Muscle of leg (tissue), 11 donors: ENCODE measurements around the gene HBM. TPM values are rescaled to one million over a fixed set of nuclear protein-coding genes. Genes with fewer than 3 reads are reported as not detected.
"Not testable (repeated sequence)": the region's sequence is repeated elsewhere in the genome, so short reads cannot be mapped to it uniquely, and the experiment has no call there.

Source experiments
- DNase-seq: peaks from one replicate; pipeline ENCODE4 v3.0.0; 2013
- H3K27ac ChIP-seq: one replicate; pipeline ENCODE4 v1.5.1; 2013; ENCODE audit warnings: mild to moderate bottlenecking, low read length, control low read depth
- H3K27me3 ChIP-seq: one replicate; pipeline ENCODE4 v1.6.1; 2013; ENCODE audit warnings: low read length; ENCODE audit not compliant: control insufficient read depth, insufficient read depth
- H3K36me3 ChIP-seq: one replicate; pipeline ENCODE4 v1.6.1; 2013; ENCODE audit warnings: low read length; ENCODE audit not compliant: control insufficient read depth, insufficient read depth
- H3K4me1 ChIP-seq: one replicate; pipeline ENCODE4 v1.6.1; 2013; ENCODE audit warnings: low read length; ENCODE audit not compliant: control insufficient read depth, insufficient read depth
- H3K4me3 ChIP-seq: one replicate; pipeline ENCODE4 v1.5.1; 2013; ENCODE audit warnings: low read length, control low read depth
- H3K9me3 ChIP-seq: replicated peaks from 2 replicates; pipeline ENCODE4 v1.6.1; 2013; ENCODE audit warnings: low read depth, low read length; ENCODE audit not compliant: control insufficient read depth
- WGBS: methylation state at CpG from one replicate; pipeline ENCODE4 v1.1.5; 2013; ENCODE audit warnings: missing lambda C conversion rate; ENCODE audit not compliant: insufficient coverage; 5-methylcytosine and 5-hydroxymethylcytosine counted together
- polyA plus RNA-seq, 8 donors: library from polyadenylated mRNA; unstranded; fragments of 120-200 nt; gene quantifications; one replicate each; pipeline versions ENCODE4 v1.2.1 to v1.2.3, GENCODE V29; 2013; ENCODE audit warnings: inconsistent platforms in 1 of 8, low replicate concordance in 1 of 8; ENCODE audit not compliant: insufficient read length in 8 of 8, insufficient read depth in 1 of 8
- total RNA-seq: library from RNA; stranded (reverse); fragments of 120-200 nt; gene quantifications from one replicate; pipeline ENCODE4 v1.2.4, GENCODE V29; 2013

Gene HBM
- total and polyA plus RNA-seq, 9 donors, result 4.3 to 28.0 (median 15.2) TPM

DNA sequence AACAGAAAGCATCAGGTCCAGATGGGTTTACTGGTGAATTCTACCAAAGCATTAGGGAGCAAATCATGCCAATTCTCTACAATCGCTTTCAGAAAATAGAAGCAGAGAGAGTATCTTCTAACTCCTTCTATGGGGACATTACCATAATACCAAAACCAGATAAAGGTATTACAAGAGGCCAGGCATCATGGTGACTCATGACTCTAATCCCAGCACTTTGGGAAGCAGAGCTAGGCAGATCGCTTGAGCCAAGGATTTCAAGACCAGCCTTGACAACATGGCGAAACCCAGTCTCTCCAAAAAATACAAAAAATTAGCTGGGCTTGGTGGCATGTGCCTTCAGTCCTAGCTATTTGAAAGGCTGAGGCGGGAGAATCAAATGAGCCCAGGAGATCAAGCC is 37.5 kb downstream of the HBM start:
- no peaks in the 10 kb centered on the region for H3K4me1 ChIP-seq
- DNase-seq, result no peak
- no peaks in the 10 kb centered on the region for H3K9me3 ChIP-seq
- H3K27ac ChIP-seq, result no peak overlapping the region
- no peak overlapping the region for H3K4me3 ChIP-seq
- H3K27me3 ChIP-seq, result no peaks in the 10 kb centered on the region
- WGBS, result 90% methylated on average over 2 of the region's 4 CpGs
- H3K36me3 ChIP-seq, result peaks cover 69% of the 10 kb centered on the region

DNA sequence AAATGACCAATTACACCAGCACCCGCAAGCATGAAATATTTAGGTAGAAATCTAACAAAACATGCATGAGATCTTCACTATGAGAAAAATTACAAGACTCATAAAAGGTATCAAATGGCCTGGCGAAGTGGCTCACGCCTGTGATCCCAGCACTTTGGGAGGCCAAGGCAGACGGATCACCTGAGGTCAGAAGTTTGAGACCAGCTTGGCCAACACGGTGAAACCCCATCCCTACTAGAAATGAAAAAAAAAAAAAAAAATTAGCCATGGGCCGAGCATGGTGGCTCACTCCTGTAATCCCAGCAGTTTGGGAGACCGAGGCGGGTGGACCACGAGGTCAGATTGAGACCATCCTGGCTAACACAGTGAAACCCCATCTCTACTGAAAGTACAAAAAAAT is 38.3 kb downstream of the HBM start:
- not testable (repeated sequence) for H3K27ac ChIP-seq, H3K4me1 ChIP-seq, H3K4me3 ChIP-seq, H3K27me3 ChIP-seq, H3K9me3 ChIP-seq, DNase-seq
- H3K36me3 ChIP-seq, result peaks cover 69% of the 10 kb centered on the region
- 93% methylated on average over 3 of the region's 9 CpGs for WGBS

DNA sequence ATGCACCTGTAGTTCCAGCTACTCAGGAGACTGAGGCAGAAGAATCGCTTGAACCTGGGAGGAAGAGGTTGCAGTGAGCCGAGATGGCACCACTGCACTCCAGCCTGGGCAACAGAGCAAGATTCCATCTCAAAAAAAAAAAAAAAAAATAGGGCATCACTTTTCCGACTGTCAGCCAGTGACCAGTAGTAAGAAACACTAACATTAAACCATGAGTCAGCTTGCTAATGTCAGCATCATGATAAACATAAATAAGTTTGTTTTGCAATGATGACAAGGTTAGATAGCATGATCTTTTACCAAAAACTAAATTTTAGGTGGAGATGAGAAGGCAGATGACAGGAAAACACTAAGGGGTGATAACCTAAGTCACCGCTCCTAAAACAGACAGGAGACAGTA is 43.6 kb downstream of the HBM start:
- not testable (repeated sequence) for H3K27ac ChIP-seq, DNase-seq, H3K4me3 ChIP-seq, H3K4me1 ChIP-seq, H3K9me3 ChIP-seq, H3K27me3 ChIP-seq
- H3K36me3 ChIP-seq, result peaks cover 69% of the 10 kb centered on the region
- no CpG with 5 or more reads among the region's 4 CpGs for WGBS

- 92% methylated on average over 7 of the region's 14 CpGs for WGBS
- not testable (repeated sequence) for H3K27me3 ChIP-seq, H3K9me3 ChIP-seq, H3K4me3 ChIP-seq, DNase-seq, H3K27ac ChIP-seq, H3K4me1 ChIP-seq
- peaks cover 74% of the 10 kb centered on the region for H3K36me3 ChIP-seq
Observed at GRCh38 chr16:211631-212180, 45.9 kb downstream of the HBM start.

DNA sequence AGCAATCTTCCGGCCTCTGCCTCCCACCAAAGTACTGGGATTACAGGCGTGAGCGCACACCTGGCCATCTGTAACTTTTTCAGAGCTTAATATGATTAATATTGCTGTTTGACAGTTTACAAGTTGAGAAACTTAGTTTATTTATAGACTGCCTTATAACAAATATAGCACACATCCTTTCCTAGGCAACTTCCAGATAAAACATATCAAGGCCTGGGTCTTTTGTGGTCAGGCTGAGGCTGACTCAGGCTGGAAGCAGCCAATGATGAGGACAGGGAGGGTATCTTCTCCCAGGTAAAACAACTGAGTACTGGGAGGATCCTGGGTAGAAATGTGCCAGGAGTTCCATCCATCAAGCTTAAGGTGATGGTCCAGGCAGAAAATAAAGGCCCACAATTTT is 47.2 kb downstream of the HBM start:
- Histone ChIP-seq H3K9me3 (no peaks in the 10 kb centered on the region), H3K27ac (no peak overlapping the region), H3K4me3 (no peak overlapping the region), H3K27me3 (no peaks in the 10 kb centered on the region), H3K4me1 (no peaks in the 10 kb centered on the region), H3K36me3 (peaks cover 70% of the 10 kb centered on the region)
- WGBS, result no CpG with 5 or more reads among the region's 3 CpGs
- DNase-seq, result no peak

Other genes with a start within 250 kb of the HBM start
- 2.7 TPM for gene POLR3K, start 112.4 kb upstream of the HBM start, total RNA-seq
- gene POLR3K, start 112.4 kb upstream of the HBM start, polyA plus RNA-seq, result 1 to 10 TPM; 7.6 to 9.8 (median 8.0) TPM
- gene SNRNP25, start 112.2 kb upstream of the HBM start, total RNA-seq, result 23.8 TPM
- gene SNRNP25, start 112.2 kb upstream of the HBM start, polyA plus RNA-seq, result 10 to 100 TPM; 27.2 to 31.9 (median 30.2) TPM
- 20.6 TPM for gene RHBDF1, start 93.3 kb upstream of the HBM start, total RNA-seq
- gene RHBDF1, start 93.3 kb upstream of the HBM start, polyA plus RNA-seq, result 10 to 100 TPM; 36.9 to 53.3 (median 48.2) TPM
- gene MPG, start 87.8 kb upstream of the HBM start, total RNA-seq, result 39.0 TPM
- gene MPG, start 87.8 kb upstream of the HBM start, polyA plus RNA-seq, result 10 to 100 TPM; 24.2 to 37.6 (median 32.2) TPM
- gene NPRL3, start 27.3 kb upstream of the HBM start, total RNA-seq, result 7.3 TPM
- 10 to 100 TPM; 21.3 to 31.1 (median 27.8) TPM for gene NPRL3, start 27.3 kb upstream of the HBM start, polyA plus RNA-seq
- 0.93 TPM for gene HBZ, start 13.3 kb upstream of the HBM start, total RNA-seq
- 10 to 100 TPM in 2 of 8 donors, 1 to 10 TPM in 6; 2.2 to 16.3 (median 7.5) TPM for gene HBZ, start 13.3 kb upstream of the HBM start, polyA plus RNA-seq
- gene HBA2, start 6.9 kb downstream of the HBM start, total RNA-seq, result 926 TPM
- over 10,000 TPM in 2 of 8 donors, 1,000 to 10,000 TPM in 6; 2,138 to 10,285 (median 6,265) TPM for gene HBA2, start 6.9 kb downstream of the HBM start, polyA plus RNA-seq
- gene HBA1, start 10.7 kb downstream of the HBM start, total RNA-seq, result 387 TPM
- gene HBA1, start 10.7 kb downstream of the HBM start, polyA plus RNA-seq, result 1,000 to 10,000 TPM; 1,237 to 7,147 (median 3,734) TPM
- gene HBQ1, start 14.5 kb downstream of the HBM start, total RNA-seq, result 2.5 TPM
- gene HBQ1, start 14.5 kb downstream of the HBM start, polyA plus RNA-seq, result 1 to 10 TPM in 6 of 8 donors, under 1 TPM in 2; 0.85 to 3.2 (median 1.9) TPM
- 67.3 TPM for gene LUC7L, start 63.5 kb downstream of the HBM start, total RNA-seq
- gene LUC7L, start 63.5 kb downstream of the HBM start, polyA plus RNA-seq, result 10 to 100 TPM; 59.1 to 89.4 (median 69.7) TPM
- gene FAM234A, start 68.8 kb downstream of the HBM start, total RNA-seq, result 26.9 TPM
- gene FAM234A, start 68.8 kb downstream of the HBM start, polyA plus RNA-seq, result 10 to 100 TPM; 38.1 to 49.5 (median 44.6) TPM
- 1.2 TPM for gene RGS11, start 110.0 kb downstream of the HBM start, total RNA-seq
- gene RGS11, start 110.0 kb downstream of the HBM start, polyA plus RNA-seq, result 1 to 10 TPM in 6 of 8 donors, under 1 TPM in 2; 0.92 to 3.1 (median 1.6) TPM
- 1.0 TPM for gene ARHGDIG, start 114.6 kb downstream of the HBM start, total RNA-seq
- 1 to 10 TPM in 2 of 8 donors, under 1 TPM in 6; 0.30 to 2.4 (median 0.63) TPM for gene ARHGDIG, start 114.6 kb downstream of the HBM start, polyA plus RNA-seq
- 0.84 TPM for gene PDIA2, start 117.2 kb downstream of the HBM start, total RNA-seq
- 1 to 10 TPM in 1 of 8 donors, under 1 TPM in 7; 0.46 to 1.8 (median 0.60) TPM for gene PDIA2, start 117.2 kb downstream of the HBM start, polyA plus RNA-seq
- 14.5 TPM for gene AXIN1, start 186.7 kb downstream of the HBM start, total RNA-seq
- gene AXIN1, start 186.7 kb downstream of the HBM start, polyA plus RNA-seq, result 10 to 100 TPM; 11.5 to 19.2 (median 14.2) TPM
- 46.1 TPM for gene MRPL28, start 204.6 kb downstream of the HBM start, total RNA-seq
- 10 to 100 TPM; 48.4 to 52.6 (median 50.0) TPM for gene MRPL28, start 204.6 kb downstream of the HBM start, polyA plus RNA-seq
- 16.3 TPM for gene PGAP6, start 216.0 kb downstream of the HBM start, total RNA-seq
- 10 to 100 TPM; 23.3 to 38.2 (median 29.3) TPM for gene PGAP6, start 216.0 kb downstream of the HBM start, polyA plus RNA-seq
- 53.5 TPM for gene NME4, start 231.2 kb downstream of the HBM start, total RNA-seq
- gene NME4, start 231.2 kb downstream of the HBM start, polyA plus RNA-seq, result 100 to 1,000 TPM in 3 of 8 donors, 10 to 100 TPM in 5; 70.9 to 115 (median 97.2) TPM
- 8.4 TPM for gene DECR2, start 235.9 kb downstream of the HBM start, total RNA-seq
- gene DECR2, start 235.9 kb downstream of the HBM start, polyA plus RNA-seq, result 10 to 100 TPM in 7 of 8 donors, 1 to 10 TPM in 1; 8.8 to 20.6 (median 13.4) TPM